ENCODE measurements around the gene HELZ.
A peak's percentile ranks its signal among the peaks of the same experiment; 100 is the strongest.

Gene HELZ

DNA sequence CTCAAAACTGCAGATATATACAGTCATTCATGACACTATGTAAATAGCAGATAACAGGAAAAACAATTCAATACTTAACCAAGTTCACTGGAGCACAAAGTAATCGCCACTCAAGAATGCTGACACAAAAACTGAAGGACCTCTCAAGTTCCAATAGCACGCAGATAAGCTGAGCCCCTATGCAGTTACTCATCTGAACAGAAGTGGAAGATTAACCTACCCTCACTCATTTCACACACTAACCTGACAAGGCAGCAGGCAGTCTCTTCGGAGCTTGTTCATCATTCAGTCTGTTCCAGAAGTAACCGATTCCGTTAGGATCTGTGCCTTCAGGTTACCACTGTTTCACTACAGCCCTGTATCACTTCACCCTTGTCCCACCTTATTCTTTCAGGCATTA, 6.0 kb downstream of the HELZ start:
- ChIA-PET POLR2A (interaction anchor here (0.6 to 1.4 kb wide), 3 partner anchors 16 to 26 kb away, joined by 3 read pairs; no protein-coding TSS in a partner anchor), CTCF (interaction anchor here (0.6 to 1.5 kb wide), 4 partner anchors 10 to 586 kb away, joined by 3 to 4 read pairs (median 3); no protein-coding TSS in a partner anchor)
- Histone ChIP-seq H3K27ac (ENCODE audit: extremely low read depth, low read depth, low read length) (no peak overlapping the region), H3K4me1 (ENCODE audit: control insufficient read depth, insufficient read depth, low read length) (peaks cover 20% of the 10 kb centered on the region), H3K4me3 (ENCODE audit: low read depth, low read length) (no peak overlapping the region), H3K9me3 (ENCODE audit: control insufficient read depth, insufficient read depth, low read depth, low read length) (no peaks in the 10 kb centered on the region), H3K36me3 (ENCODE audit: control insufficient read depth in 2 of 2, insufficient read depth in 1 of 2, low read length in 2 of 2) (peaks cover 54 to 64% of the 10 kb centered on the region in 2 experiments)
- TF ChIP-seq ZNF664 (tag by site-specific recombination; IDR thresholded peaks at IDR 0.05) (no peak), OSR2 (tag by site-specific recombination; IDR thresholded peaks at IDR 0.05) (0 out of 2 replicates have a peak, but pooled peaks have one; percentile 14), MYNN (tag by site-specific recombination; IDR thresholded peaks at IDR 0.05; ENCODE audit: borderline replicate concordance) (no peak), ZNF133 (tag by site-specific recombination; IDR thresholded peaks at IDR 0.05) (no peak), TRIM28 (IDR thresholded peaks at IDR 0.05; ENCODE audit: borderline replicate concordance, low read length) (peak; percentile 36; the same call in 1 of the 2 replicates)
- TF ChIP-seq, protein P1, sequence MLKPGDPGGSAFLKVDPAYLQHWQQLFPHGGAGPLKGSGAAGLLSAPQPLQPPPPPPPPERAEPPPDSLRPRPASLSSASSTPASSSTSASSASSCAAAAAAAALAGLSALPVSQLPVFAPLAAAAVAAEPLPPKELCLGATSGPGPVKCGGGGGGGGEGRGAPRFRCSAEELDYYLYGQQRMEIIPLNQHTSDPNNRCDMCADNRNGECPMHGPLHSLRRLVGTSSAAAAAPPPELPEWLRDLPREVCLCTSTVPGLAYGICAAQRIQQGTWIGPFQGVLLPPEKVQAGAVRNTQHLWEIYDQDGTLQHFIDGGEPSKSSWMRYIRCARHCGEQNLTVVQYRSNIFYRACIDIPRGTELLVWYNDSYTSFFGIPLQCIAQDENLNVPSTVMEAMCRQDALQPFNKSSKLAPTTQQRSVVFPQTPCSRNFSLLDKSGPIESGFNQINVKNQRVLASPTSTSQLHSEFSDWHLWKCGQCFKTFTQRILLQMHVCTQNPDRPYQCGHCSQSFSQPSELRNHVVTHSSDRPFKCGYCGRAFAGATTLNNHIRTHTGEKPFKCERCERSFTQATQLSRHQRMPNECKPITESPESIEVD (tag by site-specific recombination; IDR thresholded peaks at IDR 0.05): peak; percentile 43; the same call in 1 of the 2 replicates

DNA sequence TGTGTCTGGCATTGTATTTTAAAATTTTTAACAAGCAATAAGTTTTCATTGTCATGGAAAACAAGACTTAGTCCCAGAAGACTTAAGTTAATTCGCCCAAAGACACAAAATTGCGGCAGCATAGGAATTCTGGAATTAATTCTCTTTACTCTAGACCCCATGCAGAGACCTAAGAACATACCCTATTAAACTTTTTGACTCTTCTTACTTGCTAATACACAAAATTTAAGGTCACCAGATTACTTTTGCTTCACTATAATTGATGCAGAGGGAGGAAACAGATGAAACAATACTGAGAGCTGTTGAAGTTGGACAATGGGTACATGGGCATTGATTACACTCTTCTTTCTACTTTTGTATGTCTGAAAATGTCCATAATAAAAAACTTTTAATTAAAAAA, 12.6 kb downstream of the HELZ start:
- H3K4me3 ChIP-seq (ENCODE audit: low read depth, low read length): no peak overlapping the region
- H3K4me1 ChIP-seq (ENCODE audit: control insufficient read depth, insufficient read depth, low read length): no peaks in the 10 kb centered on the region
- TF ChIP-seq, protein P2, sequence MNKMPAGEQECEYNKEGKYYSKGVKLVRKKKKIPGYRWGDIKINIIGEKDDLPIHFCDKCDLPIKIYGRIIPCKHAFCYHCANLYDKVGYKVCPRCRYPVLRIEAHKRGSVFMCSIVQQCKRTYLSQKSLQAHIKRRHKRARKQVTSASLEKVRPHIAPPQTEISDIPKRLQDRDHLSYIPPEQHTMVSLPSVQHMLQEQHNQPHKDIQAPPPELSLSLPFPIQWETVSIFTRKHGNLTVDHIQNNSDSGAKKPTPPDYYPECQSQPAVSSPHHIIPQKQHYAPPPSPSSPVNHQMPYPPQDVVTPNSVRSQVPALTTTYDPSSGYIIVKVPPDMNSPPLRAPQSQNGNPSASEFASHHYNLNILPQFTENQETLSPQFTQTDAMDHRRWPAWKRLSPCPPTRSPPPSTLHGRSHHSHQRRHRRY (tag by site-specific recombination; IDR thresholded peaks at IDR 0.05): no peak
- TF ChIP-seq ZNF169 (tag by site-specific recombination; IDR thresholded peaks at IDR 0.05): no peak
- no peak for TF ChIP-seq KLF9 (tag by site-specific recombination; IDR thresholded peaks at IDR 0.05; ENCODE audit: low read depth)
- H3K27ac ChIP-seq (ENCODE audit: extremely low read depth, low read depth, low read length): no peak overlapping the region
- H3K9me3 ChIP-seq (ENCODE audit: control insufficient read depth, insufficient read depth, low read depth, low read length): no peaks in the 10 kb centered on the region
- ChIA-PET POLR2A (no interaction called here), CTCF (no interaction called here)
- peaks cover 49 to 84% of the 10 kb centered on the region in 2 experiments for H3K36me3 ChIP-seq (ENCODE audit: control insufficient read depth in 2 of 2, insufficient read depth in 1 of 2, low read length in 2 of 2)

DNA sequence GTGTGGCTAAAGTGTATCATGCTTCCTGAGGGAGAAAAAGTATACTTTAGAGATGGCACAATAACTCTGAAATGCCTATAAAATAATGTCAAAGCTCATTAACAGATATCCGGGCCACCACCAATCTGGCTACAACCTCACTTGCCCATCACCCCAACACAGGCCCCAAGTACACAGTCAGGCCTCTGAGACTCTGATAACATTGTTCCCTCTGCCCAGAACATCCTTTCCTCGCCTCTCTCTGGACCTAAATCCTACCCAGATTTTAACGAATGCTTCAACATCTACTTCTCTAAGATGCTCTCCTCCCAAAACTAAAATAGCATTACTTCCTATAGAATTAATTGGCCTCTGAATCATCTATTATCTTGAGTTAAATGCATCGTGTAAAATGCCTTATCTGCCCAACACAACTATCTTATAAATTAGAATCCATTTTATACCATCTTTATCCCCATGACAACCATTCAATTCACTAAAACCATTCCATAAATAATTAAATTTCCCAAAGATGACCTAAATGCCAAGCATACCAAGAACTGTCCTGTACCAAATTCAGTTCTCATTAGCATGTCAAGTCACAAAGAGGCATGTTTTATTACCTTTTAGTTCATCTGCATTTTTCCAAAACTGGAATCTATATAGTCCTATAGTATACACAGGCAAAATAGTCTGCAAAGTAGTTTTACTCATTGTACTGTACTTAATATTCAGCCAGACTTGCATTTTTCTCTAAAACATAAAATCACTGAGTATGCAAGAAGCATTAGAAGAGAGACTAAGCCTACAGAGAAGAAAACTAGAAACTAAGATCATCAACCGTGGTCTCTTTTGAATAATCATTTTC, 15.7 kb downstream of the HELZ start:
- CTCF ChIA-PET: interaction anchor here (0.9 to 1.0 kb wide), 2 partner anchors 10 to 29 kb away, joined by 3 read pairs; no protein-coding TSS in a partner anchor
- Histone ChIP-seq H3K4me3 (ENCODE audit: low read depth, low read length) (no peak overlapping the region), H3K9me3 (ENCODE audit: control insufficient read depth, insufficient read depth, low read depth, low read length) (no peaks in the 10 kb centered on the region), H3K4me1 (ENCODE audit: control insufficient read depth, insufficient read depth, low read length) (no peaks in the 10 kb centered on the region), H3K27ac (ENCODE audit: extremely low read depth, low read depth, low read length) (no peak overlapping the region), H3K36me3 (ENCODE audit: control insufficient read depth in 2 of 2, insufficient read depth in 1 of 2, low read length in 2 of 2) (peaks cover 26 to 68% of the 10 kb centered on the region in 2 experiments)
- TF ChIP-seq GLIS1 (tag by site-specific recombination; IDR thresholded peaks at IDR 0.05) (no peak), ZNF529 (tag by site-specific recombination; IDR thresholded peaks at IDR 0.05; ENCODE audit: insufficient replicate concordance) (no peak), ZFP41 (tag by site-specific recombination; IDR thresholded peaks at IDR 0.05; ENCODE audit: borderline replicate concordance) (no peak), ZSCAN30 (tag by site-specific recombination; IDR thresholded peaks at IDR 0.05) (no peak), ZNF2 (tag by site-specific recombination; IDR thresholded peaks at IDR 0.05) (no peak)
- POLR2A ChIA-PET: no interaction called here

DNA sequence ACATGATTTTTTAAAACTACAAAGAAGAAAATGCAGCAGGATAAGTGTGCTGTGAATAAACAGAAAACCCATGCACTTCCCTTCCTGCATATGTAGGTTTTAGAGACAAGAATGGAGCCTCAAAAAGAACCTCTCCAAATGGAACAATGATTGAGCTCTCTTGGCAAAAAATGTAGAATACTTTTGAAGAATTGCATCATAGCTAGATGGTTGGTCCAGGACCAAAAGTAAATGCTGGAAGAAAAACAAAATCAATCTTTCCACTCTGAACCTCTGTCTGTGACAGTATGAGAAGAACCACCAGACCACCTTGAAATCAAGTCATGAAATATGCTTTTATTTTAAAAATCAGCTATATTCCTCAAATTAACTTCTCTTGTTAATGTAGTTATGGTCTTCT, 17.5 kb downstream of the HELZ start:
- Histone ChIP-seq H3K4me3 (ENCODE audit: low read depth, low read length) (no peak overlapping the region), H3K36me3 (ENCODE audit: control insufficient read depth in 2 of 2, insufficient read depth in 1 of 2, low read length in 2 of 2) (peaks cover 26 to 57% of the 10 kb centered on the region in 2 experiments), H3K4me1 (ENCODE audit: control insufficient read depth, insufficient read depth, low read length) (no peaks in the 10 kb centered on the region), H3K27ac (ENCODE audit: extremely low read depth, low read depth, low read length) (no peak overlapping the region), H3K9me3 (ENCODE audit: control insufficient read depth, insufficient read depth, low read depth, low read length) (no peaks in the 10 kb centered on the region)
- ChIA-PET POLR2A (no interaction called here), CTCF (no interaction called here)
- no peak for TF ChIP-seq ZNF2 (tag by site-specific recombination; IDR thresholded peaks at IDR 0.05)
- TF ChIP-seq, protein P3, sequence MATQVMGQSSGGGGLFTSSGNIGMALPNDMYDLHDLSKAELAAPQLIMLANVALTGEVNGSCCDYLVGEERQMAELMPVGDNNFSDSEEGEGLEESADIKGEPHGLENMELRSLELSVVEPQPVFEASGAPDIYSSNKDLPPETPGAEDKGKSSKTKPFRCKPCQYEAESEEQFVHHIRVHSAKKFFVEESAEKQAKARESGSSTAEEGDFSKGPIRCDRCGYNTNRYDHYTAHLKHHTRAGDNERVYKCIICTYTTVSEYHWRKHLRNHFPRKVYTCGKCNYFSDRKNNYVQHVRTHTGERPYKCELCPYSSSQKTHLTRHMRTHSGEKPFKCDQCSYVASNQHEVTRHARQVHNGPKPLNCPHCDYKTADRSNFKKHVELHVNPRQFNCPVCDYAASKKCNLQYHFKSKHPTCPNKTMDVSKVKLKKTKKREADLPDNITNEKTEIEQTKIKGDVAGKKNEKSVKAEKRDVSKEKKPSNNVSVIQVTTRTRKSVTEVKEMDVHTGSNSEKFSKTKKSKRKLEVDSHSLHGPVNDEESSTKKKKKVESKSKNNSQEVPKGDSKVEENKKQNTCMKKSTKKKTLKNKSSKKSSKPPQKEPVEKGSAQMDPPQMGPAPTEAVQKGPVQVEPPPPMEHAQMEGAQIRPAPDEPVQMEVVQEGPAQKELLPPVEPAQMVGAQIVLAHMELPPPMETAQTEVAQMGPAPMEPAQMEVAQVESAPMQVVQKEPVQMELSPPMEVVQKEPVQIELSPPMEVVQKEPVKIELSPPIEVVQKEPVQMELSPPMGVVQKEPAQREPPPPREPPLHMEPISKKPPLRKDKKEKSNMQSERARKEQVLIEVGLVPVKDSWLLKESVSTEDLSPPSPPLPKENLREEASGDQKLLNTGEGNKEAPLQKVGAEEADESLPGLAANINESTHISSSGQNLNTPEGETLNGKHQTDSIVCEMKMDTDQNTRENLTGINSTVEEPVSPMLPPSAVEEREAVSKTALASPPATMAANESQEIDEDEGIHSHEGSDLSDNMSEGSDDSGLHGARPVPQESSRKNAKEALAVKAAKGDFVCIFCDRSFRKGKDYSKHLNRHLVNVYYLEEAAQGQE (tag by site-specific recombination; IDR thresholded peaks at IDR 0.05): no peak
- TF ChIP-seq, protein P4, sequence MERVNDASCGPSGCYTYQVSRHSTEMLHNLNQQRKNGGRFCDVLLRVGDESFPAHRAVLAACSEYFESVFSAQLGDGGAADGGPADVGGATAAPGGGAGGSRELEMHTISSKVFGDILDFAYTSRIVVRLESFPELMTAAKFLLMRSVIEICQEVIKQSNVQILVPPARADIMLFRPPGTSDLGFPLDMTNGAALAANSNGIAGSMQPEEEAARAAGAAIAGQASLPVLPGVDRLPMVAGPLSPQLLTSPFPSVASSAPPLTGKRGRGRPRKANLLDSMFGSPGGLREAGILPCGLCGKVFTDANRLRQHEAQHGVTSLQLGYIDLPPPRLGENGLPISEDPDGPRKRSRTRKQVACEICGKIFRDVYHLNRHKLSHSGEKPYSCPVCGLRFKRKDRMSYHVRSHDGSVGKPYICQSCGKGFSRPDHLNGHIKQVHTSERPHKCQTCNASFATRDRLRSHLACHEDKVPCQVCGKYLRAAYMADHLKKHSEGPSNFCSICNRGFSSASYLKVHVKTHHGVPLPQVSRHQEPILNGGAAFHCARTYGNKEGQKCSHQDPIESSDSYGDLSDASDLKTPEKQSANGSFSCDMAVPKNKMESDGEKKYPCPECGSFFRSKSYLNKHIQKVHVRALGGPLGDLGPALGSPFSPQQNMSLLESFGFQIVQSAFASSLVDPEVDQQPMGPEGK (tag by site-specific recombination; IDR thresholded peaks at IDR 0.05): no peak
- TF ChIP-seq ZNF707 (tag by site-specific recombination; IDR thresholded peaks at IDR 0.05): no peak
